SH-SY5Y (cell line): ENCODE results near the gene SLC24A4.

Experiments used
- GATA2 ChIP-seq: IDR thresholded peaks from 2 replicates; pipeline ENCODE4 v1.6.1; 2011; ENCODE audit warnings: mild to moderate bottlenecking, low read depth, low read length
- GATA3 ChIP-seq: IDR thresholded peaks from 2 replicates; pipeline ENCODE4 v1.6.1; 2011; ENCODE audit warnings: low read depth, mild to moderate bottlenecking, low read length, moderate library complexity

DNA sequence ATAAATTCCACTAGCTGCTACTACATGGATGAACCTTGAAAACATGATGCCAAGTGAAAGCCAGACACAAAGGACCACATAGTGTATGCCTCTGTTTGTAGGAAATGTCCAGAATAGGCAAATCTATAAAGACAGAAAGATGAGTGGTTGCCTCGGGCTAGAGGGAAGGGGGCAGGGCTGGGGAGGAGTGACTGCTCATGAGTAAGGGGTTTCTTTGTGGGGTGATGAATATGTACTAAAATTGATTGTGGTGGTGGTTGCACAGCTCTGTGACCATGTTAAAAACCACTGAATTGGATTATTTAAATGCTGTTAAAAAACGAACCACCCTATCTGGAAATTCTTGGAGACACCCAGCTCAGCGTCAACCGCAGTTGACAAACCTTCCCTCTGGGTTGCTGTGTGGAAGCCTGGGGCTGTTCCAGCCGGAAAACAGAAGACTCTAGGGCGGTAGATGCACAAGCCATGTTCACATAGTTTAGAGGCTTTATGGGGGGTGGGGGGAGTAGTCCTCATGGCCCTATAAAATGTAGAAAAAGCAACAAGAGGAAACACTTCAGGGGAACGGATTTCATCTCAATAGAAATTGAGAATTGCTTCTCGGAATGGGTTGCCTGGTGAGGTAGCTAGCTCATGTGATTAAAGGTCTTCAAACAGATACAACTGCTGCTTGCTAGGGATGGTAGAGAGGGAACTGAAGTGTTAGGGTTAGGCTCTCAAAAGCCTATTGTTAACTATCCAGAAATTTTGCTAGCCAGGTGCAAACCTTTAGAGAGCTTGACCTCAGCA is 220.0 kb downstream of the SLC24A4 start:
- TF ChIP-seq GATA2 (no peak), GATA3 (no peak)
